HG02642 (cell line): Measurements from ENCODE around the gene TAS2R19.
"Not testable (repeated sequence)": the region's sequence is repeated elsewhere in the genome, so short reads cannot be mapped to it uniquely, and the experiment has no call there.

ENCODE experiments used
- ATAC-seq: cut with Tn5 transposase; IDR thresholded peaks from one replicate; pipeline ENCODE4 v1.9.1; 2021; ENCODE audit warnings: mild to moderate bottlenecking; ENCODE audit not compliant: unreplicated experiment, poor library complexity

TAS2R19 gene

GRCh38 chr12:11022520-11022919 is at the start of gene TAS2R19:
Gene TAS2R19, minus strand, starts transcription at chr12:11022620. Its CDS starts 49 bp downstream, at chr12:11022571.
- ATAC-seq, result no peak

GRCh38 chr12:11071414-11071813 is 49.0 kb upstream of the TAS2R19 start:
- ATAC-seq, result no peak

GRCh38 chr12:11070999-11071398 is 48.6 kb upstream of the TAS2R19 start:
- no peak for ATAC-seq

DNA sequence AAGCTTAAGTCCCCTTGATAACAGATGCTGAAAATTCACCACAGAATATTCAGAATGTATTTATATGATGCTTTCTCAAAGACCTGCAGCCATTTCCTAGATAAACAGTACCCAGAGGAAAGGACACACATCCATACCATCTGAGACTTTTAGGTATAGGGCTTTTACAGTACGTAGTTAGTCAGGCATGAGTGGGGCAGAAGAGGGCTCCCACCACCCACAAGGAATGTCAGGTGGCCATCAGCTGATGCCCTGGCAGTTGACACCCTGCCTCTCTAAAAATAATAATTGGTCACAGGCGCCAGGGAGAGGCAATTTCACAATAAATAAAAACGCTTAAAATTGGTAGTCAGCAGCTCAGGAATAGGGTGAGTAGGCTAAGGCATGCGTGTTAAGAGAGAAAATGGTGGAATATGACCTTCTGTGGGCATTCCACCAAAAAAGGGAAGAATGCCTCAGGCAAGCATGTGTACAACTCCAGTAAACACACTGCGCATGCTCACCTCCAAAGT is 47.5 kb upstream of the TAS2R19 start:
- no peak for ATAC-seq

GRCh38 chr12:11067514-11067913 is 45.1 kb upstream of the TAS2R19 start:
- ATAC-seq, result no peak

DNA sequence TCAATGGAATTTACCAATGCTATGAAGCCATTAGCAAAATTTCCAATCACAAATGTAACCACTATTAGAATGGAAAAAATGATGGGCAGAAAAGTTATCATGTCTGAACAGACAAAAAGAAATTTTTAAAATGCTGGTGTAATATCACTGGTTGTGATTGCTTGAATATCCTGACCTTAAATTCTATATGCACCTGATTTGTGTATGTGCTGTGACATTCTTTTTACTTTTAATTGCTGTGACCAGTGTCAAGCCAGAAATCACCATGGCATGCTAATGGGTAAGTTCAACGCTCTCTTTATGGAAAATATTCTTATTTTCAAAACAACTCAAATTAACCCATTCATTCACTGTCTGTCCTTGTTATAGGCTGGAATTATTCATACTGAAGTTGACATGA is 39.8 kb upstream of the TAS2R19 start, which contains the start of gene TAS2R46:
Gene TAS2R46 (minus strand): TSS at position 101 of the 400 bp plus-strand sequence. CDS start 0 bp downstream, at position 101.
- ATAC-seq, result not testable (repeated sequence)

GRCh38 chr12:11059784-11060183 is 37.4 kb upstream of the TAS2R19 start:
- ATAC-seq, result no peak

DNA sequence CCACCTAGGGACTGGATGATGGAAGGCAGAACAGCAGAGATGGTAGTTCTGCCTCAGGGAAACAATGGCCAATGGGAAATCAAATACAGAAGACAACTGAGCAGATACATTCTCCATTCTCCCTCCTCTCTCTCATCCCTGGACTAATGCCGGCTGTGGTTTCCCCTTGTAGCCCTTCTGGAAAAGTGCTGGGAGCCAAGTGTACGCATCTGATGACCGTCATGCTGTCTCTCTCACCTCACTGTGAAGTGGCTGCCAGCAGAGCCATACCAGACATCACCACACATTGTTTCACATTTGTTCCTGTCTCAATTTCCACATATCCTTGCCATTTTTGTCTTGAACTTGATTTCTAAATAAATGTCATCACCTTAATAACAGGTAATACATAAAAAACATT is 36.6 kb upstream of the TAS2R19 start:
- no peak for ATAC-seq

DNA sequence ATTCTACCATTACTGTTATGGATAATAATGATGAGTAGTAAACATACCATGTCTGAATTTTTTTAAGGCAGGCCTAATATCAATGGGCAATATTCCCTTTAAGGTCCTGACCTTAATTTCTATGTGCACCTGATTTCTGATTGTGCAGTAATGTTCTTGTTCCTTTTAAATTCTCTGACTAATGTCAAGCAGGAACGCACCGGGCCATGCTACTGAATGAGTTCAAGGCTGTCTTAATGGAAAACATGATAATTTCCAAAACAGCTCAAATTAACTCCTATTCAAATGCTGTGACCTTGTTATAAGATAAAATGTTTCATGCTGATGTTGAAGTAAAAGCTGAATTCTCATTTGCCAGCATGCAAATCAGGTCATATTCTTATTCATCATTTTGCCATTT is 32.9 kb upstream of the TAS2R19 start:
- no peak for ATAC-seq

DNA sequence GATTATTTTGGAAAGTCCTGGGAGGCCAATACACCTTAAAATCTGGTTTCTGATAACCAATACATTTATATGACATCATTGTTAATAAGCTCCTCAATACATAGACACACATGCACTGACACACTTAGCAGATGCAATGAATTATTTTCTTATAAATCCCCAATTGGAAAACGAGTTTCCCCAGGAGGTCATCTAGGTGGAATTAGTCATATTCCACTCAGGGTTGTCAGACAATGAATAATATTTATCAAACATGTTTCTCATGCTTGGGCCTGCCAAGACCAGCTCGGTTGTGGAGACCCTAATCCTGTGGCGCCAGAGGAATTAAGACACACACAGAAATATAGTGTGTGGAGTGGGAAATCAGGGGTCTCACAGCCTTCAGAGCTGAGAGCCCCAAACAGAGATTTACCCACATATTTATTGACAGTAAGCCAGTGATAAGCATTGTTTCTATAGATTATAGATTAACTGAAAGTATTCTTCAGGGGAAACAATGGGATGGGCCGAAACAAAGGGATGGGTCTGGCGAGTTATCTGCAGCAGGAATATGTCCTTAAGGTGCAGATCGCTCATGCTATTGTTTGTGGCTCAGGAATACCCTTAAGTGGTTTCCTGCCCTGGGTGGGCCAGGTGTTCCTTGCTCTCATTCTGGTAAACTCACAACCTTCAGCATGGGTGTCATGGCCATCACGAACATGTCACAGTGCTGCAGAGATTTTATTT is 27.5 kb upstream of the TAS2R19 start:
- ATAC-seq, result not testable (repeated sequence)

- not testable (repeated sequence) for ATAC-seq
These were observed 18.9 kb upstream of the TAS2R19 start for GRCh38 chr12:11041366-11041765.

DNA sequence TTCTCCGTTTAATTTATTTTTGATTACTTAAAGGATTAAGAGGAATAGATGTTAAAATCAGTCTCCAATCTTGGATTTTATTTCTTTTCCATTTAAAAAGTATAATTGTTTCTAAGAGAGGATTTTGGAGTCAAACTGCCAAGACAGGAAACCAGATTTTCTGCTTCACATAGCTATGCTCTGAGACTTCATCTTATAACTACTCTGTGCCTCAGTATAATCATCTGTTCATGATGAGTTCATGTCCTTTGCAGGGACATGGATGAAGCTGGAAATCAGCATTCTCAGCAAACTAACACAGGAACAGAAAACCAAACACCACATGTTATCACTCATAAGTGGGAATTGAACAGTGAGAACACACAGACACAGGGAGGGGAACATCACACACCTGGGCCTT is 17.7 kb upstream of the TAS2R19 start:
- ATAC-seq, result no peak

GRCh38 chr12:11039171-11039570 is 16.8 kb upstream of the TAS2R19 start:
- no peak for ATAC-seq

- ATAC-seq, result not testable (repeated sequence)
These were observed 11.5 kb upstream of the TAS2R19 start for GRCh38 chr12:11033959-11034358.

- no peak for ATAC-seq
These were observed 8.9 kb upstream of the TAS2R19 start, which contains the start of gene TAS2R31 for GRCh38 chr12:11031307-11031706. Gene TAS2R31, minus strand, starts transcription at chr12:11031407. Its CDS starts 72 bp downstream, at chr12:11031335.

GRCh38 chr12:11026118-11026517 is 3.7 kb upstream of the TAS2R19 start:
- no peak for ATAC-seq

- ATAC-seq, result no peak
These were observed 967 bp upstream of the TAS2R19 start for GRCh38 chr12:11023387-11023786.

DNA sequence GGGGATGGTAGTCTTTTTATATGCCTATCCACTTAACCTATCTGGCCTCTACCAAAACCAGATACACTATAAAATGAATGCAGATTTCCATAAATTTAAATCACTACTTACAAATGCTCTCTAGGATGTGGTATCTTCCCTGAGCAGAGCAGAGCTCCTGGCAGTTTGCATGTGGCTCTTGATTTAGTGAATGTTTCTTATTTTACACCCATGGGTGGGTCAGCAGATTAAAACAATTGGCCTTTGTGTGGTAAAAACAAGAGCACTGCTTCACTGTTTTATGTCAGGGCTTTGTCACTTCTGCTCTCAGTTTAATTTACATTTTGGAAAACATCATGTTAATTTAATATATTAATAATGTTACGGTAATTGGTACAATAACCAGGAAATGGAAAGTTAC is 5.5 kb downstream of the TAS2R19 start:
- no peak for ATAC-seq

GRCh38 chr12:11015775-11016430 is 6.5 kb downstream of the TAS2R19 start:
- ATAC-seq, result no peak

GRCh38 chr12:11014234-11014633 is 8.2 kb downstream of the TAS2R19 start:
- no peak for ATAC-seq

GRCh38 chr12:11007608-11008007 is 14.8 kb downstream of the TAS2R19 start:
- ATAC-seq, result no peak
